ENCODE measurements around the gene BEGAIN.

The BEGAIN gene

GRCh38 chr14:100587086-100587762 is at the start of gene BEGAIN:
TSS of gene BEGAIN (minus strand) at chr14:100587417. CDS start at chr14:100587290, 127 bp downstream.
- no peaks in the 10 kb centered on the region for H3K4me1 Mint-ChIP-seq
- H3K9me3 Mint-ChIP-seq, result no peaks in the 10 kb centered on the region
- no peaks in the 10 kb centered on the region for H3K36me3 Mint-ChIP-seq
- H3K4me3 Mint-ChIP-seq, result peak within 1 kb of the TSS; percentile 79
- H3K27ac Mint-ChIP-seq, result no peak within 1 kb of the TSS
- peaks cover 9% of the 10 kb centered on the region for H3K27me3 Mint-ChIP-seq

- Mint-ChIP-seq H3K27me3 (no peaks in the 10 kb centered on the region), H3K9me3 (no peaks in the 10 kb centered on the region), H3K36me3 (no peaks in the 10 kb centered on the region), H3K4me3 (no peak overlapping the region), H3K27ac (peak overlapping the region; percentile 36), H3K4me1 (peaks cover 34% of the 10 kb centered on the region)
Observed at GRCh38 chr14:100636559-100636958, 49.3 kb upstream of the BEGAIN start.

- Mint-ChIP-seq H3K27ac (no peak overlapping the region), H3K4me3 (no peak overlapping the region), H3K4me1 (peaks cover 9% of the 10 kb centered on the region), H3K27me3 (no peaks in the 10 kb centered on the region), H3K9me3 (no peaks in the 10 kb centered on the region), H3K36me3 (no peaks in the 10 kb centered on the region)
Observed at GRCh38 chr14:100634026-100634425, 46.8 kb upstream of the BEGAIN start.

- no peaks in the 10 kb centered on the region for H3K9me3 Mint-ChIP-seq
- H3K4me3 Mint-ChIP-seq, result no peak overlapping the region
- H3K36me3 Mint-ChIP-seq, result no peaks in the 10 kb centered on the region
- no peak overlapping the region for H3K27ac Mint-ChIP-seq
- no peaks in the 10 kb centered on the region for H3K27me3 Mint-ChIP-seq
- peaks cover 4% of the 10 kb centered on the region for H3K4me1 Mint-ChIP-seq
Observed at GRCh38 chr14:100633406-100633805, 46.2 kb upstream of the BEGAIN start.

GRCh38 chr14:100629696-100630095 is 42.5 kb upstream of the BEGAIN start:
- Mint-ChIP-seq H3K36me3 (peaks cover 4% of the 10 kb centered on the region), H3K4me1 (no peaks in the 10 kb centered on the region), H3K27me3 (peaks cover 1% of the 10 kb centered on the region), H3K27ac (no peak overlapping the region), H3K4me3 (no peak overlapping the region), H3K9me3 (no peaks in the 10 kb centered on the region)

GRCh38 chr14:100629098-100629497 is 41.9 kb upstream of the BEGAIN start:
- Mint-ChIP-seq H3K27me3 (peaks cover 1% of the 10 kb centered on the region), H3K27ac (no peak overlapping the region), H3K4me1 (no peaks in the 10 kb centered on the region), H3K4me3 (no peak overlapping the region), H3K36me3 (peaks cover 4% of the 10 kb centered on the region), H3K9me3 (no peaks in the 10 kb centered on the region)

GRCh38 chr14:100628225-100628624 is 41.0 kb upstream of the BEGAIN start:
- peak overlapping the region; percentile 68 for H3K27ac Mint-ChIP-seq

GRCh38 chr14:100626614-100627013 is 39.4 kb upstream of the BEGAIN start:
- Mint-ChIP-seq H3K36me3 (peaks cover 4% of the 10 kb centered on the region), H3K4me1 (no peaks in the 10 kb centered on the region), H3K9me3 (no peaks in the 10 kb centered on the region), H3K27me3 (peaks cover 1% of the 10 kb centered on the region), H3K27ac (no peak overlapping the region), H3K4me3 (no peak overlapping the region)

More at GRCh38 chr14:100628225-100628624, 41.0 kb upstream of the BEGAIN start:
- Mint-ChIP-seq H3K27me3 (peaks cover 1% of the 10 kb centered on the region), H3K4me1 (no peaks in the 10 kb centered on the region), H3K36me3 (peaks cover 4% of the 10 kb centered on the region), H3K4me3 (no peak overlapping the region), H3K9me3 (no peaks in the 10 kb centered on the region)

- H3K9me3 Mint-ChIP-seq, result no peaks in the 10 kb centered on the region
- peaks cover 1% of the 10 kb centered on the region for H3K27me3 Mint-ChIP-seq
- no peak overlapping the region for H3K4me3 Mint-ChIP-seq
- peaks cover 3% of the 10 kb centered on the region for H3K4me1 Mint-ChIP-seq
- H3K27ac Mint-ChIP-seq, result no peak overlapping the region
- H3K36me3 Mint-ChIP-seq, result peaks cover 4% of the 10 kb centered on the region
Observed at GRCh38 chr14:100623961-100624360, 36.7 kb upstream of the BEGAIN start.

GRCh38 chr14:100623557-100623956 is 36.3 kb upstream of the BEGAIN start:
- Mint-ChIP-seq H3K36me3 (peaks cover 4% of the 10 kb centered on the region), H3K4me3 (no peak overlapping the region), H3K27ac (no peak overlapping the region), H3K27me3 (peaks cover 1% of the 10 kb centered on the region), H3K9me3 (no peaks in the 10 kb centered on the region), H3K4me1 (peaks cover 7% of the 10 kb centered on the region)

- no peaks in the 10 kb centered on the region for H3K9me3 Mint-ChIP-seq
- H3K4me3 Mint-ChIP-seq, result no peak overlapping the region
- H3K4me1 Mint-ChIP-seq, result peaks cover 13% of the 10 kb centered on the region
- no peak overlapping the region for H3K27ac Mint-ChIP-seq
- peaks cover 1% of the 10 kb centered on the region for H3K27me3 Mint-ChIP-seq
- H3K36me3 Mint-ChIP-seq, result peaks cover 4% of the 10 kb centered on the region
Observed at GRCh38 chr14:100622708-100623485, 35.7 kb upstream of the BEGAIN start.

GRCh38 chr14:100622224-100622623 is 35.0 kb upstream of the BEGAIN start:
- Mint-ChIP-seq H3K27me3 (peaks cover 1% of the 10 kb centered on the region), H3K4me3 (no peak overlapping the region), H3K36me3 (peaks cover 4% of the 10 kb centered on the region), H3K9me3 (no peaks in the 10 kb centered on the region), H3K27ac (no peak overlapping the region), H3K4me1 (peaks cover 20% of the 10 kb centered on the region)

- Mint-ChIP-seq H3K36me3 (peaks cover under 1% of the 10 kb centered on the region), H3K4me1 (peaks cover 24% of the 10 kb centered on the region), H3K4me3 (no peak overlapping the region), H3K27ac (no peak overlapping the region), H3K9me3 (no peaks in the 10 kb centered on the region), H3K27me3 (no peaks in the 10 kb centered on the region)
Observed at GRCh38 chr14:100621806-100622205, 34.6 kb upstream of the BEGAIN start.

GRCh38 chr14:100620255-100621100 is 33.3 kb upstream of the BEGAIN start:
- Mint-ChIP-seq H3K36me3 (no peaks in the 10 kb centered on the region), H3K4me1 (peaks cover 26% of the 10 kb centered on the region), H3K9me3 (no peaks in the 10 kb centered on the region), H3K4me3 (no peak overlapping the region), H3K27ac (no peak overlapping the region), H3K27me3 (no peaks in the 10 kb centered on the region)

- Mint-ChIP-seq H3K4me3 (no peak overlapping the region), H3K4me1 (peaks cover 26% of the 10 kb centered on the region), H3K27me3 (no peaks in the 10 kb centered on the region), H3K36me3 (no peaks in the 10 kb centered on the region), H3K27ac (no peak overlapping the region), H3K9me3 (no peaks in the 10 kb centered on the region)
Observed at GRCh38 chr14:100619396-100620254, 32.4 kb upstream of the BEGAIN start.
